Nephron progenitor cell (in vitro differentiated cells): ENCODE measurements around the gene TUBA4A.

Experiments used
- DNase-seq: peaks from one replicate; pipeline ENCODE4 v3.0.0; 2021
- H3K27ac Mint-ChIP-seq: 2 replicates; pipeline ENCODE4 v1.8.0; 2021; ENCODE audit warnings: mild to moderate bottlenecking, moderate library complexity, mixed read lengths
- H3K27me3 Mint-ChIP-seq: 2 replicates; pipeline ENCODE4 v1.8.0; 2021; ENCODE audit warnings: mild to moderate bottlenecking, low read depth, mixed read lengths; ENCODE audit not compliant: poor library complexity
- H3K36me3 Mint-ChIP-seq: 2 replicates; pipeline ENCODE4 v1.8.0; 2021; ENCODE audit warnings: low read depth, mixed read lengths
- H3K4me1 Mint-ChIP-seq: 2 replicates; pipeline ENCODE4 v1.8.0; 2021; ENCODE audit warnings: mixed read lengths
- H3K4me3 Mint-ChIP-seq: 2 replicates; pipeline ENCODE4 v1.8.0; 2021; ENCODE audit warnings: mild to moderate bottlenecking, moderate library complexity, mixed read lengths
- H3K9me3 Mint-ChIP-seq: 2 replicates; pipeline ENCODE4 v1.8.0; 2021; ENCODE audit warnings: mild to moderate bottlenecking, moderate library complexity, mixed read lengths
- CTCF ChIP-seq: fragments of 200-600 bp; sonication (generic); IDR thresholded peaks from 2 replicates; pipeline ENCODE4 v1.5.0; 2021; ENCODE audit warnings: antibody characterized with exemption

The TUBA4A gene

DNA sequence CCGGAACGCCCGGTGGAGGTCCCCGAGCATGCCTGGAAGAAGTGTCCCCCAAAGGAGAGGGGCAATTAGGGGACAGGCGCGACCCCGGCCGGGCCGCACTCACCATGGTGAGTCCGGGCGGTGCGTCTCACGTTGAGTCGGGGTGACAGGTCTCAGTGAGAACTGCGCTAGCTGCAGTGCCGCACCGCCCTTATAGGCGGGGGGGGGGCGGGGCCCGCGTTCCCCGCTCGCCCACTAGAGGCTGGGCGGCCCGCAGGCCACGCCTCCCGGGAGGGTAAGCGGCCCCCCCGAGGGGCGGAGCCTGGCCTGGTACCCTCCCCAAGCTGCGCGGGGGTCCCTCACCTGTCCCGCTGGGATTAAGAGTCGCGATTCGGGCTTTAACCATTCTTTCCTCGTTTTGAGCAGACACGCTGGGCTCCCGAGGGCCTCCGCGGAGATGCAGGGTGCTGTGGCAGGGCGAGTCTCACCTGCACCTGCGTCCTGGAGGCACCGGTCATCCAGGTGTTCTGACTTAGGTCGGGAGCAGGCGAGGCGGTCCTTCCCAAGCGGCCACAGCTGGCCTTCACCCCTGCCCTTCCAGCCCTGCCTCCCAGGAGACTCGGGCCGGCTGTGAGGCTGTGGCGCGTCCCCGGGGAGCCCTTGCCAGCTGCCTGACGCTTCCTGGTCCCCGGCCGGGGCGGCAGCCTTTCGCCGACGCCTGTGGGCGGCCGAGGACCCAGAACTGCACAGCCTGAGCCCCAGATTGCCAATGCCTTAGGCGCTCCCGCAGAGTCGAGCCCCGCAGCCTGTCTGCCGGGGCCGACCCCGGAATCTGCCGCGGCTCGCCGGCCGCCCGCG, at the start of gene TUBA4A:
TUBA4A (minus strand) TSS at position 166 of the 837 bp plus-strand sequence; CDS start at position 106, 60 bp downstream.
- Mint-ChIP-seq H3K27ac (no peak within 1 kb of the TSS), H3K27me3 (peaks cover 89% of the 10 kb centered on the region), H3K9me3 (no peaks in the 10 kb centered on the region), H3K36me3 (no peaks in the 10 kb centered on the region), H3K4me3 (peak within 1 kb of the TSS; percentile 76), H3K4me1 (peaks cover 32% of the 10 kb centered on the region)
- no peak for TF ChIP-seq CTCF
- peak; percentile 67 for DNase-seq

DNA sequence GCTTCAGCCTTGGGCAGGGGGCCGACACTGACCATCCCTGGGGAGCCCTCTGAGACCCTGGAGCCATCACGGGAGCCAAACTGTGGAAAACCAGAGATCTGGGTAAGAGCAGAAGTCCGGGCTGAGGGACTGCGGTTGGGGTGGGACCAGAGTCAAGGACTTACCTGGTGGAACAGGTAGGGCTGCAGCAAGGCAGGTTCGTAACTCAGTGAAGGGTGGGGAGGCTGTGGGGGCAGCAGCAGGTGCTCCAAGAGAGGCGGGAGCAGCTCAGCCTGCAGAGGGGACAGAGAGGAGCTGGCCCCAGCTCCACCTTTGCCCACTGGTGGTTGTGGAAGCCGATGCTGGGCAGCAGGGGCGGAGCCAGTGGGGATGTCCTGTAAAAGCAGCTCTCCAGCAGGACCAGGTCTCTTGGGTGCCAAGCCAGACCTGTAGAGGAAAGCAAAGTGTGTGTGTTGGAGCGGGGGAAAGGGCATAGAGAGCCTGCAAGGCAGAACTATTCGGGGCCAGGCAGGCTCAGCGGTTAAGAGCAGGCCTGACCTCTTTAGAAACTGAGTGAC, 48.8 kb upstream of the TUBA4A start:
- Mint-ChIP-seq H3K27ac (no peak overlapping the region), H3K4me1 (no peaks in the 10 kb centered on the region), H3K27me3 (peaks cover 93% of the 10 kb centered on the region), H3K4me3 (no peak overlapping the region), H3K9me3 (no peaks in the 10 kb centered on the region), H3K36me3 (no peaks in the 10 kb centered on the region)
- no peak for DNase-seq
- no peak for TF ChIP-seq CTCF

DNA sequence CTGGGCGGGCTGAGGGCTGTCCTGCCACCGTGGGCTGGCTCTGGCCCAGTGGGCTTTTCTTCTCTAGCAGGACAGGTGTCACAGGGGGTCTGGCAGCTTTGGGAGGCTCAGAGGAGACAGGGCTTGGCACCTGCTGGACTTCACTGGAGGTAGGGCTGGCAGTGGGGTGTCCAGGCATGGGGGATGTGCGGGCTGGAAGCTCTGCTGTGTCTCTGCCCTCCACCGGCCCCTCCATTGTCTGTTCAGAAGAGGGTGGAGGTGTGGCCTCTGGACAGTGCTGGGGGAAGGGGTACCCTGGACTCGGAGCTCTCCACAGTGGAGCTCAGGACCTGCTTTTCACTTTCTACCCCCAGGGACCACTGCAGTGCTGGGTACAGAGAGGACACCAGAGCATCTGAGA, 46.3 kb upstream of the TUBA4A start:
- Mint-ChIP-seq H3K27ac (no peak overlapping the region), H3K9me3 (no peaks in the 10 kb centered on the region), H3K27me3 (peaks cover 86% of the 10 kb centered on the region), H3K36me3 (no peaks in the 10 kb centered on the region), H3K4me1 (no peaks in the 10 kb centered on the region), H3K4me3 (no peak overlapping the region)
- TF ChIP-seq CTCF: no peak
- DNase-seq: no peak

DNA sequence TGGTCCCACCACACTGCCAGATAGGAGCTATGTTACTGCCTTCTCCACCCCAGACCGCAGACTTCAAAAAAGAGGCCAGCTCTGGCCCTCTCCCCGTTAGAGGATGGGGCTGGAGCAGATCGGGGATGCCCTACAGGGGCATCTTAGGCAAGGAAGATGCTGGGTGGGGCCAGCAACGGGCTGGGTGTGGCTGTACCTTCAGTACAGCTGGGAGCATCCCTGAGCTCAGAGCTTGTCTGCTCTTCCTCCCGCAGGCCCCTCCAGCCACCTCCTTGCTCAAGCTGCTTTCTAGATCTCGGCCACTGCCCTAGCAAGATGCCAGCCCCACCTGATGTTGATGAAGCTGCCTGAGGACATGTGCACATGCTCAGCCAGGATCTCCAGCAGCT, 45.6 kb upstream of the TUBA4A start:
- Mint-ChIP-seq H3K4me3 (no peak overlapping the region), H3K27me3 (peaks cover 82% of the 10 kb centered on the region), H3K9me3 (no peaks in the 10 kb centered on the region), H3K4me1 (peaks cover 2% of the 10 kb centered on the region), H3K27ac (no peak overlapping the region), H3K36me3 (no peaks in the 10 kb centered on the region)
- DNase-seq: no peak
- no peak for TF ChIP-seq CTCF

DNA sequence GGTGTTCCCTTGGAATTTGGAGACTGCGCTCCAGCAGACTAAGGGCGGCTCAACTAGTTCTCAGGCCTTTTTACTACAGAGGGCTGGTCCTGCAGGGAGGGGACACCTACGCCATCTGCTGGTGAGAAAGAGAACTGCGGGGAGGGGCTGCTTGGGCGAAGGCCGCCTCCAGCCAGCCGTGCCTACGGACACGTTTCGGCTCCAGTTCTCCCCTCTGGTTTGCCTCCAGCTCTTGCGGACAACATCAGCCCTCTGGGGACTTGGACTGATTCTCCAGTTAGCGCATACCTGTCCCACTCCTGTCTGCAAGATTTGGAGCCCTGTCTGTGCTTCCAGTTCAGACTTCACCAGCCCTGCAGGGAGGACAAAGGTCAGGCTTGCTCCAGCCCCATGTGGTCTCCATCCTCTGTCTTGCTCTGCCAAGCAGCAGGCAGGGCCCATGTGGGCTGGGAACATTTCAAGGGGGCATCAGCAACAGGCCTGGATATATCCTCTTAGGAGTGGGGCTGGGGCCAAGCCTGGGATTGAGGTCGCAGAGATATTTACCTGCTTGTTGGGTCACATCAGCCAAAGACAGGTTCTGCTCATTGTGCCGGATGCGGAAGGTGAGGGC, 45.1 kb upstream of the TUBA4A start:
- TF ChIP-seq CTCF: peak; percentile 99
- peak overlapping the region; percentile 18 for H3K4me3 Mint-ChIP-seq
- no peak overlapping the region for H3K27ac Mint-ChIP-seq
- no peaks in the 10 kb centered on the region for H3K9me3 Mint-ChIP-seq
- peaks cover 7% of the 10 kb centered on the region for H3K4me1 Mint-ChIP-seq
- H3K36me3 Mint-ChIP-seq: no peaks in the 10 kb centered on the region
- H3K27me3 Mint-ChIP-seq: peaks cover 82% of the 10 kb centered on the region
- peak; percentile 95 for DNase-seq
